Activated CD4-positive, alpha-beta T cell treated with anti-CD3 and anti-CD28 coated beads, Interleukin-2, amount 10 ng/mL, durations not matched to agents 7 days and 5 days (primary cell): ENCODE measurements around the gene TUBGCP5. TPM values are rescaled to one million over a fixed set of nuclear protein-coding genes. Genes with fewer than 3 reads are reported as not detected.
"Not testable (repeated sequence)": the region's sequence is repeated elsewhere in the genome, so short reads cannot be mapped to it uniquely, and the experiment has no call there.

Experiments used
- CTCF ChIA-PET: fragments of 350-600 bp; sonication (Branson Sonifier 250); formaldehyde crosslinking; loops from one replicate; lab custom pipeline; 2021; ENCODE audit warnings: antibody characterized with exemption; lab: Charles Lee
- POLR2A ChIA-PET: fragments of 350-600 bp; sonication (Branson Sonifier 250); formaldehyde crosslinking; loops from one replicate; lab custom pipeline; 2021; ENCODE audit warnings: antibody characterized with exemption; lab: Charles Lee
- DNase-seq: peaks from one replicate; pipeline ENCODE4 v3.0.0-alpha.2; 2020
- H3K27ac Mint-ChIP-seq: one replicate; pipeline ENCODE4 v1.8.0; 2021; ENCODE audit warnings: mild to moderate bottlenecking, moderate library complexity, mixed read lengths
- H3K27me3 Mint-ChIP-seq: one replicate; pipeline ENCODE4 v1.8.0; 2021; ENCODE audit warnings: mixed read lengths
- H3K36me3 Mint-ChIP-seq: one replicate; pipeline ENCODE4 v1.8.0; 2021; ENCODE audit warnings: low read depth, mixed read lengths
- H3K4me1 Mint-ChIP-seq: one replicate; pipeline ENCODE4 v1.8.0; 2021; ENCODE audit warnings: mixed read lengths
- H3K4me3 Mint-ChIP-seq: one replicate; pipeline ENCODE4 v1.8.0; 2021; ENCODE audit warnings: mild to moderate bottlenecking, moderate library complexity, mixed read lengths
- H3K9me3 Mint-ChIP-seq: one replicate; pipeline ENCODE4 v1.8.0; 2021; ENCODE audit warnings: mixed read lengths
- total RNA-seq, 2 experiments: library from RNA; stranded (reverse); gene quantifications; one replicate each; pipeline ENCODE4 v1.2.3, GENCODE V29; 2021

TUBGCP5 gene
- total RNA-seq, 2 experiments from 2014 or later: 21.7 to 22.2 TPM

DNA sequence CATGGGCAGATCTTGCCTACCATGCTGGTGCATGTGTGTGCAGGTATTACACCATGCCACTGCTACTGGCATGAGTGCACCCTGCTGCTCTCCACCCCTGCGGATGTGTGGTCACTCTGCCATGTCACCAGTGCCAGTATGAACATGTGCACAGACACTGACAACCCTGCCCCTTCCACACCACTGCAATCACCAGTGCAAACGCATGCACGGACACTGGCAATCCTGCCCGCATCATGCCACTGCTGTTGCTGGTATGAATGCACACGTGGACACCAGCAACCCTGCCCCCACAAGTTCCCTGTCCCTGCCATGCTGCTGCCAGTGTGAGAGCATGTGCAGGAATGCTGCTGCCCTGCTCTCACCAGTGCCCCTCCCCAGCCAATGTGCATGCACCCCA is 24.8 kb upstream of the TUBGCP5 start:
- H3K9me3 Mint-ChIP-seq: peaks cover 8% of the 10 kb centered on the region
- no peak overlapping the region for H3K27ac Mint-ChIP-seq
- no peaks in the 10 kb centered on the region for H3K27me3 Mint-ChIP-seq
- no peak overlapping the region for H3K4me3 Mint-ChIP-seq
- ChIA-PET CTCF (interaction anchor here (0.9 kb wide), 1 partner anchor 28 kb away, joined by 3 read pairs; no protein-coding TSS in a partner anchor), POLR2A (no interaction called here)
- DNase-seq: no peak
- no peaks in the 10 kb centered on the region for H3K4me1 Mint-ChIP-seq
- no peaks in the 10 kb centered on the region for H3K36me3 Mint-ChIP-seq

DNA sequence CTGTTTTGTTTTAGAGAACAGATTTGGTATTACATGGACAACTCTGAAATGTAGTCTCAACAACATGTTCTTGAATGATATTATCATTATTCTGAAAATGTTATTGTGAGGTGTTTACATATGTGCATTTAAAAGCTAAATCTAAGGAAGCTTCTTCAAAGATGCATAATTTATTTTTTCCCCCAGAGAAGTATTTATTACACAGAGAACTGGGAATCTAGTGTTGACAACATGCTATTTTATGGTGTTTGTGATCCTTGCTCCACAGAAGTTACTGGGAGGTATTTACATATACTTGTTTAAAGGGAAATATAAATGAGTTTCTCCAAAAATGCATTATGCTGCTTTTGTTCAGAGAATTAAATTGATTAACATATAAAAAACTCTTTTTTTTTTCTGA is 18.3 kb upstream of the TUBGCP5 start:
- no peaks in the 10 kb centered on the region for H3K36me3 Mint-ChIP-seq
- H3K4me3 Mint-ChIP-seq: no peak overlapping the region
- no peaks in the 10 kb centered on the region for H3K4me1 Mint-ChIP-seq
- ChIA-PET POLR2A (no interaction called here), CTCF (no interaction called here)
- H3K27ac Mint-ChIP-seq: no peak overlapping the region
- peaks cover 6% of the 10 kb centered on the region for H3K27me3 Mint-ChIP-seq
- H3K9me3 Mint-ChIP-seq: peaks cover 5% of the 10 kb centered on the region
- no peak for DNase-seq

DNA sequence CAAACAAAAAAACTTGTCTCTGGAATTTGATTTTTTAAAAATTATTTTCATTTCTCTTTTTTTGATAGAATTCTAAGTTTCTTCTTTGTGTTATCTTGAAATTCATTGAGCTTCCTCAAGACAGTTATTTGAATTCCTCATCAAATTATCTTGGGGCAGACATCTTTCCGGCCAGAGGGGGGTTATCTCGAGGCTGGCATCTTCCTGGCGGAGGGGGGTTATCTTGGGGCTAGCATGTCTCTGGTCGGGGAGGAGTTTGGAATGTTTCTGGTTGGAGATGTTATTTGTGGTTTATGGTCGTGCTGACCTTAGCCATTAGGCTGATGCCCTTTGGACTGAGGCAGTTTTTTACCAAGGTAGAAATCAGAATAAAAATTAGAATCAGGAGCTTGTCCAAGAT is 15.9 kb upstream of the TUBGCP5 start:
- Mint-ChIP-seq H3K36me3 (no peaks in the 10 kb centered on the region), H3K9me3 (no peaks in the 10 kb centered on the region), H3K4me3 (no peak overlapping the region), H3K27ac (no peak overlapping the region), H3K4me1 (no peaks in the 10 kb centered on the region), H3K27me3 (peaks cover 10% of the 10 kb centered on the region)
- DNase-seq: no peak
- ChIA-PET POLR2A (no interaction called here), CTCF (no interaction called here)

DNA sequence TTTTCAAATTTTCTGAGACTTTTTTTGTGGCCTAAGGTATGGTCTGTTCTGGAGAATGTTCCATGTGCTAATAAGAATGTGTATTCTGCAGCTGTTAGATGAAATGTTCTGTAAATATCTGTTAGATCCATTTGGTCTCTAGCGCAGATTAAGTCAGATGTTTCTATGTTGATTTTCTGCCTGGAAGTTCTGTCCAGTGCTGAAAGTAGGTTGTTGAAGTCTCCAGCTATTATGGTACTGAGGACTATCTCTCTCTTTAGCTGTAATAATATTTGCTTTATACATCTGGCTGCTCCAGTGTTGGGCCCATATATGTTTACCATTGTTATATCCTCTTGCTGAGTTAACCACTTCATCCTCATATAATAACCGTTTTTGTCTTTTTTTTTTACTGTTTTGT is 13.2 kb upstream of the TUBGCP5 start:
- DNase-seq: no peak
- POLR2A ChIA-PET: no interaction called here
- no peak overlapping the region for H3K27ac Mint-ChIP-seq
- CTCF ChIA-PET: interaction anchor here (0.9 kb wide), 1 partner anchor 241 kb away, joined by 3 read pairs; no protein-coding TSS in a partner anchor
- H3K4me3 Mint-ChIP-seq: no peak overlapping the region
- H3K4me1 Mint-ChIP-seq: no peaks in the 10 kb centered on the region
- H3K27me3 Mint-ChIP-seq: peaks cover 10% of the 10 kb centered on the region
- no peaks in the 10 kb centered on the region for H3K9me3 Mint-ChIP-seq
- no peaks in the 10 kb centered on the region for H3K36me3 Mint-ChIP-seq

DNA sequence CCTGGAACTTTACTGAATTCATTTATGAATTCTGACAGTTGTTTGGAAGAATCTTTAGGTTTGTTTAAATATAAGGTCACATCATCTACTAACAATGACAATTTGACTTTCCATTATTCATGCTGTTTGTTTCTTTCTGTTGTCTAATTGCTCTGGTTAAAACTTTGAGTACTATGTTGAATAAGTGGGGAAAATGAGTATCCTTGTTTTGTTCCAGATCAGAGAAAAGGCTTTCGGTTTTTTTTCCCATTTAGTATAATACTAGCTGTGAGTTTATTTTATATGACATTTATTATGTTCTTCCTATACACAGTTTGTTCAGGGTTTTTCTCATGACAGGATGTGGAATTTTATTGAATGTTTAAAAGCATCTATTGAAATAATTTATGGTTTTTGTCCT is 11.3 kb upstream of the TUBGCP5 start:
- POLR2A ChIA-PET: no interaction called here
- no peaks in the 10 kb centered on the region for H3K4me1 Mint-ChIP-seq
- H3K9me3 Mint-ChIP-seq: no peaks in the 10 kb centered on the region
- no peak overlapping the region for H3K4me3 Mint-ChIP-seq
- no peaks in the 10 kb centered on the region for H3K36me3 Mint-ChIP-seq
- CTCF ChIA-PET: no interaction called here
- H3K27ac Mint-ChIP-seq: no peak overlapping the region
- H3K27me3 Mint-ChIP-seq: peaks cover 8% of the 10 kb centered on the region
- no peak for DNase-seq

DNA sequence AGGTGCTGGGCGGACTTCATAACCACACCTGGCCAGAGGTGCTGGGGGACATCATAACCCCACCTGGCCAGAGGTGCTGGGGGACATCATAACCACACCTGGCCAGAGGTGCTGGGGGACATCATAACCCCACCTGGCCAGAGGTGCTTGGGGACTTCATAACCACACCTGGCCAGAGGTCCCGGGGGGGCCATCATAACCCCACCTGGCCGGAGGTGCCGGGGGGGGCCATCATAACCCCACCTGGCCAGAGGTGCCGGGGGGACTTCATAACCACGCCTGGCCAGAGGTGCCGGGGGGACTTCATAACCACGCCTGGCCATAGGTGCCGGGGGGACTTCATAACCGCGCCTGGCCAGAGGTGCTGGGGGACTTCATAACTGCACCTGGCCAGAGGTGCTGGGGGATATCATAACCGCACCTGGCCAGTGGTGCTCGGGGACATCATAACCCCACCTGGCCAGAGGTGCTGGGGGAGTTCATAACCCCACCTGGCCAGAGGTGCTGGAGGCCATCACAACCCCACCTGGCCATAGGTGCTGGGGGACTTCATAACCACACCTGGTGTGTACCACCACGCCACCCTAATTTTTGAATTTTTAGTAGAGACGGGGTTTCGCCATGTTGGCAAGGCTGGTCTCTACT is 10.7 kb upstream of the TUBGCP5 start:
- Mint-ChIP-seq H3K27ac (no peak overlapping the region), H3K36me3 (no peaks in the 10 kb centered on the region), H3K4me1 (no peaks in the 10 kb centered on the region), H3K4me3 (no peak overlapping the region), H3K9me3 (no peaks in the 10 kb centered on the region), H3K27me3 (peaks cover 8% of the 10 kb centered on the region)
- POLR2A ChIA-PET: no interaction called here
- DNase-seq: no peak
- CTCF ChIA-PET: no interaction called here

DNA sequence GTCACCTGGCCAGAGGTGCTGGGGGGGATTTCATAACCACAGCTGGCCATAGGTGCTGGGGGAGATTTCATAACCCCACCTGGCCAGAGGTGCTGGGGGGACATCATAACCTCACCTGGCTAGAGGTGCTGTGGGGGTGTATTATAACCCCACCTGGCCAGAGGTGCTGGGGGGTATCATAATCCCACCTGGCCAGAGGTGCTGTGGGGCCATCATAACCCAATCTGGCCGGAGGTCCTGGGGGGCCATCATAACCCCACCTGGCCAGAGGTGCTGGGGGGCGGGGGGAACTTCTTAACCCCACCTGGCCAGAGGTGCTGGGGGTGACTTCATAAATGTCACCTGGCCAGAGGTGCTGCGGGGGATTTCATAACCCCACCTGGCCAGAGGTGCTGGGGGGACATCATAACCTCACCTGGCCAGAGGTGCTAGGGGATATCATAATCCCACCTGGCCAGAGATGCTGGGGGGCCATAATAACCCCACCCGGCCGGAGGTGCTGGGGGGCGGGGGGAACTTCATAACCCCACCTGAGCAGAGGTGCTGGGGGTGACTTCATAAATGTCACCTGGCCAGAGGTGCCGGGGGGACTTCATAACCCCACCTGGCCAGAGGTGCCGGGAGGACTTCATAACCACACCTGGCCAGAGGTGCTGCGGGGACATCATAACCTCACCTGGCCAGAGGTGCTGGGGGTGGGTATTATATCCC is 9.4 kb upstream of the TUBGCP5 start:
- H3K4me3 Mint-ChIP-seq, POLR2A ChIA-PET, H3K27me3 Mint-ChIP-seq, DNase-seq, H3K9me3 Mint-ChIP-seq, CTCF ChIA-PET, H3K4me1 Mint-ChIP-seq, H3K27ac Mint-ChIP-seq, H3K36me3 Mint-ChIP-seq: not testable (repeated sequence)

DNA sequence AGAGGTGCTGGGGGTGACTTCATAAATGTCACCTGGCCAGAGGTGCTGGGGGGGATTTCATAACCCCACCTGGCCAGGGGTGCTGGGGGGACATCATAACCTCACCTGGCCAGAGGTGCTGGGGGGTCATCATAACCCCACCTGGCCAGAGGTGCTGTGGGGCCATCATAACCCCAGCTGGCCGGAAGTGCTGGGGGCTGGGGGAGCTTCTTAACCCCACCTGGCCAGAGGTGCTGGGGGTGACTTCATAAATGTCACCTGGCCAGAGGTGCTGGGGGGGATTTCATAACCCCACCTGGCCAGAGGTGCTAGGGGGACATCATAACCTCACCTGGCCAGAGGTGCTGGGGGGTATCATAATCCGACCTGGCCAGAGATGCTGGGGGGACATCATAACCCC is 4.6 kb upstream of the TUBGCP5 start:
- H3K27me3 Mint-ChIP-seq, POLR2A ChIA-PET, H3K4me3 Mint-ChIP-seq, H3K36me3 Mint-ChIP-seq, CTCF ChIA-PET, DNase-seq, H3K4me1 Mint-ChIP-seq, H3K9me3 Mint-ChIP-seq, H3K27ac Mint-ChIP-seq: not testable (repeated sequence)

DNA sequence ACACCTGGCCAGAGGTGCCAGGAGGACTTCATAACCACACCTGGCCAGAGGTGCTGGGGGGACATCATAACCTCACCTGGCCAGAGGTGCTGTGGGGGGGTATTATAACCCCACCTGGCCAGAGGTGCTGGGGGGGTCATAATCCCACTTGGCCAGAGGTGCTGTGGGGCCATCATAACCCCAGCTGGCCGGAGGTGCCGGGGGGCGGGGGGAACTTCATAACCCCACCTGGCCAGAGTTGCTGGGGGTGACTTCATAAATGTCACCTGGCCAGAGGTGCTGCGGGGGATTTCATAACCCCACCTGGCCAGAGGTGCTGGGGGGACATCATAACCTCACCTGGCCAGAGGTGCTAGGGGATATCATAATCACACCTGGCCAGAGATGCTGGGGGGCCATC is 4.2 kb upstream of the TUBGCP5 start:
- CTCF ChIA-PET, H3K4me3 Mint-ChIP-seq, H3K4me1 Mint-ChIP-seq, DNase-seq, H3K27ac Mint-ChIP-seq, H3K9me3 Mint-ChIP-seq, H3K27me3 Mint-ChIP-seq, H3K36me3 Mint-ChIP-seq, POLR2A ChIA-PET: not testable (repeated sequence)

DNA sequence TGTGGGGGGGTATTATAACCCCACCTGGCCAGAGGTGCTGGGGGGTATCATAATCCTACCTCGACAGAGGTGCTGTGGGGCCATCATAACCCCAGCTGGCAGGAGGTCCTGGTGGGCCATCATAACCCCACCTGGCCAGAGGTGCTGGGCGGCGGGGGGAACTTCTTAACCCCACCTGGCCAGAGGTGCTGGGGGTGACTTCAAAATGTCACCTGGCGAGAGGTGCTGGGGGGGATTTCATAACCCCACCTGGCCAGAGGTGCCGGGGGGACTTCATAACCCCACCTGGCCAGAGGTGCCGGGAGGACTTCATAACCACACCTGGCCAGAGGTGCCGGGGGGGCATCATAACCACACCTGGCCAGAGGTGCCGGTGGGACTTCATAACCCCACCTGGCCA is 2.4 kb upstream of the TUBGCP5 start:
- peaks cover 17% of the 10 kb centered on the region for H3K4me1 Mint-ChIP-seq
- CTCF ChIA-PET, H3K9me3 Mint-ChIP-seq, H3K36me3 Mint-ChIP-seq, H3K27ac Mint-ChIP-seq, POLR2A ChIA-PET, DNase-seq, H3K27me3 Mint-ChIP-seq, H3K4me3 Mint-ChIP-seq: not testable (repeated sequence)

DNA sequence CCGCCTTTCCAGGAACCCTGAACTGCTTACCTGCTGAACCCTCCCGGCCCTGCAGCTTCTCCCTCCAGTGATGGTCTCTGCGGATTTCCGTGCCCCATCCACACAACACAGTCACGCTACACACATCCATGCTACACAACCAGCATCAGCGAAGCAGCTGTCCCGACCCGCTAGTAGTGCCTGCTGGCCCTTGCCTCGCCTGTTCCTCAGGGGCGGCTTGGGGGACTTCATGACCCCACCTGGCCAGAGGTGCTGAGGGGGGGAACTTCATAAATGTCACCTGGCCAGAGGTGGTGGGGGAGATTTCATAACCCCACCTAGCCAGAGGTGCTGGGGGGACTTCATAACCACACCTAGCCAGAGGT is 530 bp upstream of the TUBGCP5 start:
- H3K27me3 Mint-ChIP-seq: no peaks in the 10 kb centered on the region
- no peaks in the 10 kb centered on the region for H3K9me3 Mint-ChIP-seq
- no peak for DNase-seq
- POLR2A ChIA-PET: no interaction called here
- H3K27ac Mint-ChIP-seq: peak overlapping the region; percentile 91
- peaks cover 5% of the 10 kb centered on the region for H3K36me3 Mint-ChIP-seq
- CTCF ChIA-PET: interaction anchor here (0.7 to 1.3 kb wide), 3 partner anchors 10 to 144 kb away, joined by 3 to 7 read pairs (median 3); no protein-coding TSS in a partner anchor
- H3K4me3 Mint-ChIP-seq: peak overlapping the region; percentile 85
- peaks cover 23% of the 10 kb centered on the region for H3K4me1 Mint-ChIP-seq

DNA sequence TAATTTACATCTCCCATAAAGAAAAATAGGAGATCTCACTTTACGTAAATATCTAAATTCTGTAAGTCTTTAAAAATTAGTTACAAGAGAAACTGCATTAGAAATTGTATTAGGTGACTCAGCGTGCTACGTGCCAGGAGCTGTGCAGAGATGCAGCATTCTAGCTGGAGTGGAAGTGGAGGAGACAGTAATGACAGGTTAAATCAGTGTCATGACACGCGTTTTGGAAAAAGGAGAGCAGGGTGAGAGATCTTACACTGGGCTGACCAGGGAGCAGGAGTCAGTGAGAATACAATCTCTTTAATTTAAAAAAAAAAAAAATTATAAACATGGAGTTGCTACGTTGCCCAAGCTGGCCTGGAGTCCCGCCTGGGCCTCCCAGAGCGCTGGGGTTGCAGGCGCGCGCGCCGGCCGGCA is 635 bp downstream of the TUBGCP5 start:
- Mint-ChIP-seq H3K4me1 (peaks cover 23% of the 10 kb centered on the region), H3K4me3 (peak overlapping the region; percentile 85), H3K9me3 (no peaks in the 10 kb centered on the region), H3K27ac (peak overlapping the region; percentile 96), H3K27me3 (no peaks in the 10 kb centered on the region), H3K36me3 (peaks cover 15% of the 10 kb centered on the region)
- ChIA-PET POLR2A (no interaction called here), CTCF (interaction anchor here (0.6 to 1.3 kb wide), 5 partner anchors 9 to 143 kb away, joined by 3 to 7 read pairs (median 4); no protein-coding TSS in a partner anchor)
- no peak for DNase-seq

DNA sequence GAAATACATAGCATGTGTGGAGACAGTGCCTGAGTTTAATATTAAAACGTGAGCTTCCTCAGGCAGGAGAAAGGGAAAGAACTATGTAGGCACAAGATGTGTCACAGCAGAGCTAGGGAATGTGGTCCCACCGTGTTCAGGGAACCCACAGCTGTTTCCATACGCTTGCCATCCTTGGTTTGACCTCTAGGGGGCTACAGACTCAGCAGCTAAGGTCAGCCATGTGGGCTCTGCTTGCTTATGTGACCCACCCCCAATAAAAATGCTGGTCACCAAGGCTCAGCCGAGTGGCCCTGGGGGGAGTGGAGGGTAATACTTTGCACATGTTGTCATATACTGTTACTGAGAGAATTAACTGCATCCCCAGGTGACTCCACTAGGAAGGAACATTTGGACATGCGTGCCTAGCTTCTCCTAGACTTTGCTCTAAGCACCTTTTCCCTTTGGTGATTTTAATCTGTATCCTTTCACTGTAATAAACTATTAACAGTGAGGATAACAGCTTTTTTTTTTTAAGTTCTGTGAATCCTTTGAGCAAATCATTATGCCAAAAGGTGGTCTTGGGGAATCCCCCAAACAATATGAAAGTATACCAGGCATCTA is 3.3 kb downstream of the TUBGCP5 start:
- Mint-ChIP-seq H3K36me3 (peaks cover 25% of the 10 kb centered on the region), H3K27me3 (no peaks in the 10 kb centered on the region), H3K4me3 (no peak overlapping the region), H3K4me1 (peaks cover 23% of the 10 kb centered on the region), H3K27ac (no peak overlapping the region), H3K9me3 (no peaks in the 10 kb centered on the region)
- CTCF ChIA-PET: interaction anchor here (0.6 to 2.0 kb wide), 6 partner anchors 9 to 760 kb away, joined by 3 to 7 read pairs (median 5); no protein-coding TSS in a partner anchor
- DNase-seq: peak; percentile 62
- POLR2A ChIA-PET: no interaction called here
